ENCODE data around the gene TCERG1L.

GRCh38 chr10:131099028-131099726 is 212.3 kb downstream of the TCERG1L start:
- TF ChIP-seq, protein P1, sequence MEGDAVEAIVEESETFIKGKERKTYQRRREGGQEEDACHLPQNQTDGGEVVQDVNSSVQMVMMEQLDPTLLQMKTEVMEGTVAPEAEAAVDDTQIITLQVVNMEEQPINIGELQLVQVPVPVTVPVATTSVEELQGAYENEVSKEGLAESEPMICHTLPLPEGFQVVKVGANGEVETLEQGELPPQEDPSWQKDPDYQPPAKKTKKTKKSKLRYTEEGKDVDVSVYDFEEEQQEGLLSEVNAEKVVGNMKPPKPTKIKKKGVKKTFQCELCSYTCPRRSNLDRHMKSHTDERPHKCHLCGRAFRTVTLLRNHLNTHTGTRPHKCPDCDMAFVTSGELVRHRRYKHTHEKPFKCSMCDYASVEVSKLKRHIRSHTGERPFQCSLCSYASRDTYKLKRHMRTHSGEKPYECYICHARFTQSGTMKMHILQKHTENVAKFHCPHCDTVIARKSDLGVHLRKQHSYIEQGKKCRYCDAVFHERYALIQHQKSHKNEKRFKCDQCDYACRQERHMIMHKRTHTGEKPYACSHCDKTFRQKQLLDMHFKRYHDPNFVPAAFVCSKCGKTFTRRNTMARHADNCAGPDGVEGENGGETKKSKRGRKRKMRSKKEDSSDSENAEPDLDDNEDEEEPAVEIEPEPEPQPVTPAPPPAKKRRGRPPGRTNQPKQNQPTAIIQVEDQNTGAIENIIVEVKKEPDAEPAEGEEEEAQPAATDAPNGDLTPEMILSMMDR (IDR thresholded peaks at IDR 0.05; ENCODE audit: insufficient read depth, low read depth, low read length), result no peak
- TF ChIP-seq EZH2 (IDR thresholded peaks at IDR 0.05; ENCODE audit: insufficient read depth, low read length), result no peak
